ENCODE data around the gene TMEM192.
"Not testable (repeated sequence)": the region's sequence is repeated elsewhere in the genome, so short reads cannot be mapped to it uniquely, and the experiment has no call there.

TMEM192 gene

DNA sequence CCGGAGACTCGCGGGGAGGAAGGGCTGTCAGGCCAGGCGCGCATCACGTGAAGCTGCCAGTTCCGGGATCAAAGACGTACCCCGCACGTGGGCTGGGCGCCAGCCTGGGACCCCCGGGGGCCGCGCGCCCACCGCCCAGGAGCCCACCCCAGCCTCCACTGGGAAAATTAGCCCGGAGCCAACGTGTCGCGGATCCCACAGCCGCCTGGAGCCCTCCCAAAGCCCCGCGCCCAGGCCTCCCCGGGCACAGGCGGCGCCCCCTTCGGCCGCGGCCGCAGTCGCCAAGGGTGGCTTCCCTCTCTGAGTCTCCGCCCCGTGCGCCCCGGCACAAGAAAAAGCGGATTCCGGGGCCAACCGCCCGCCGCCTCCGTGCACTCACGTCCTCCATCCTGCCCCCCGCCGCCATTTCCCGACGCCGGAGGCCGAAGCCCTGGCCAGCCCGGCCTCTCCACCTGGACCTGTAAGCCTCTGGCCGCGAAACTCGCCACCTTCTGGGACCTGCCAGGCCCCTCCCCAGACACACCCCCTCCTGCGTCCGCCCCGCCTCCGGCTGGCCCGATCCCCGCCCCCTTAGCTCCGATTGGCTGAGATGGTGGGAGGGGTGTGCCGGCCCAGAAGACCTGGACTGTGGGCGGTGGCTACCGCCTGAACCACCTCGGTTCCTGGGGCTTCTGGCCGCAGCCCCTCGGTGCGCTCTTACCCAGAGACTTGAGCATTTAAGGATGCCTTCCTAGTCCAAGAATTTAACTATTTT, at the start of gene TMEM192:
Gene TMEM192 (minus strand): TSS at position 493 of the 754 bp plus-strand sequence. CDS start 87 bp downstream, at position 406.
- DNase-seq, result peak; percentile 92

DNA sequence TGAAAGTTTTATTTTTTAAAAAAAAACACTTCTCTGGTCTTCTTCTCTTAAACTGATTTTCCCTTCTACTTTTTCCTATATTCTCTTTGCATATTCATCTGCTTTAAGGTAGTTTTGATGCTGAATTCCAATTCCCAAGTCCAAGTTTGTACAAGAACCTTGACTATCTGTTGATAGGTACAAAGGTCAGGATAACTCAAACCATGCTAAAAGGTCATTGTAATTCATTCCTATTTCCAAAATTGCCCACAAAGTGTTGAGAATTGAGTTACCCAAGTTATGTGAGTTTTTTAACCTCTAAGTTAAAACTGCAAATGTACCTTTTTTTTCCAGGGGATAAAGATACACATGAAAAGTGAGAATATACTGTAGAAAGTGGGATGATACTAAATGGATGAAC, 46.1 kb upstream of the TMEM192 start:
- no peak for DNase-seq

DNA sequence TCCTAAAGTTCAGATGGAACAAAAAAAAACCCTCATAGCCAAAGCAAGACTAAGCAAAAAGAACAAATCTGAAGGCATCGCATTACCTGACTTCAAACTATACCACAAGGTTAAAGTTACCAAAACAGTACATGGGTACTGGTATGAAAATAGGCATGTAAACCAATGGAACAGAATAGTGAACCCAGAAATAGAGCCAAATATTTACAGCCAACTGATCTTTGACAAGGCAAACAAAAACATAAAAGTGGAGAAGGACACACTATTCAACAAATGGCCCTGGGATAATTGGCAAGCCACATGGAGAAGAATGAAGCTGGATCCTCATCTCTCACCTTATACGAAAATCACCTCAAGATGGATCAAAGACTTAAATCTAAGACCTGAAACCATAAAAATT, 44.2 kb upstream of the TMEM192 start:
- DNase-seq, result no peak

DNA sequence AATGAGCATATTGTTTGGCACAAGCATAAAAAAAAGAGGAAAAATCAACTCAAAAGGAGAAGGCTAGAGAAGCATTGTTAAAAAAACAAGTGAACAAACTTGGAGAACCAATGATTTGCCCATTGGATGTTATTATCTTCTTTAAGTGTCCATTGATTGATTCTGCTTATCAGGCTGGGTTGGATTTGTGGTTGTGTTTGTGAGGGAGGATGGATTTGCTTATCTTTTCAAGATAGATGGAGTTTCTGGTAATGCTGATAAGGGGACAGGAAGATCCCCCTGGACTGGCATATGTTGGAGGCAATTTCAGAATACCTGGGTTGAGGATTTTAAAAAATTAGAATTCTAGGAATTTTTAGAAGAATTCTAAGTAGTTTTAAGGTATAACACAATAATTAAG, 41.8 kb upstream of the TMEM192 start:
- no peak for DNase-seq

DNA sequence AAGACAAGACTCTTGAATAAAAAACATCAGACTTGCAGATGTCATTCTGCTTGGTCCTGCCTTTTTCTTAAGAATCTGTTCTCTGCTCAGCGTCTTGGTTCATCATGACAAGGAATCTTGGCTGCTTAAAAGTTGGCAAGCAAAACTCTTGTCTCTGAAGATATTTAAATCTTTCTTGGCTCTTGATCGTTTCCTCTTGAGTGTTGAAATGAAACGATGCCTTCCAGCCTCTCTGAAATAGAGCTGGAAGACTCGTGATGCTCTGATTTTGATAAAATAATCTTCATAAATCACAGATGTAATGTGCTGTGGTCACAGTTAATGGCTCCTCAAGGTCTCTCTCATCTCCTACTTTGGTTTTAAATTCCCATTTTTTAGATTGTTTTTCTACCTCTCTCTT, 39.9 kb upstream of the TMEM192 start:
- DNase-seq, result no peak

DNA sequence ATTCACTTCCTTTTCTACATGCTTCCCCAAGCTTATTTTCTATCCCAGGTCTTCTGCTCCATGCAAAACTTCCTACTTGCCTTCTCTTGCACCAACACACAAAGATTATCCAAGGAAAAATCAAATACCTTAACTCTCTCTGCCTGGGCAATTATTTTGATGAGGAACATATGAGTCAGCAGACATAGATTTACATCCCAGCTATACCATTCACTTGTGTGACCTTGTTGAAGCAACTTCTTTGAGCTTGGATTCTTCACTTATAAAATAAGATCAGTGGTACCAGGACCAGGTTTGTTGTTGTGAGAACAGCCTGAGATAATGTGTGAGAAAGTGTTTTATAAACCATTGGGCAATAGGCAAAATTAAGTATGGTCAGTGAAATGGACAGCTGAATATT, 39.1 kb upstream of the TMEM192 start:
- no peak for DNase-seq

DNA sequence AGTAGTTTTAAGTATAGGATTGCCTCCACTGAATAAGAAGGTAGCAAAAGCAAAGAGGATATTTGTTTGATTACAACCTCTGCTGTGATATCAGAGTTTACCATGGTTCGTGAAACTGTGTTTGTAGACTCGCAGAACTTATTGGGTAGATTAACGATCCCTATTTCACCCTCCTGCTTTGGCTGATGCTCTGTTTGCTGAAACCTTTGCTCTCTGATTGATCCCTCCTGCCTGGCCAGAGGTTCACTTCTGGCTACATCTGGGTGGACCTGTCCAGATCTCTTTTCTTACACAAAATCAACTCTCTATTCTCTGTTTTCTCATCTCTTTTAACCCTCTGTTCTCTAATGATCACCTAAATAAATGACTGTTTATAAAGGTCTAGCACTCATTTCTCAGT, 37.9 kb upstream of the TMEM192 start:
- no peak for DNase-seq

DNA sequence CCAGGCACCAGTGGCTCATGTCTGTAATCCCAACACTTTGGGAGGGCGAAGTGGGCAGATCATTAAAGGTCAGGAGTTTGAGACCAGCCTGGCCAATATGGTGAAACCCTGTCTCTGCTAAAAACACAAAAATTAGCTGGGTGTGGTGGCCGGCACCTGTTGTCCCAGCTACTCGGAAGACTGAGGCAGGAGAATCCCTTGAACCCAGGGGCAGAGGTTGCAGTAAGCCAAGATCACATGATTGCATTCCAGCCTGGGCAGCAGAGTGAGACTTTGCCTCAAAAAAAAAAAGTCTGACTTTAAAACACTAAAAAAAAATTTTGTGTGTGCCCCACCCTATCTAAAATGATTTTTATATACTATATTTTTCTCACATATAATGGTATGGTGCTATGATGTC, 26.2 kb upstream of the TMEM192 start:
- no peak for DNase-seq

DNA sequence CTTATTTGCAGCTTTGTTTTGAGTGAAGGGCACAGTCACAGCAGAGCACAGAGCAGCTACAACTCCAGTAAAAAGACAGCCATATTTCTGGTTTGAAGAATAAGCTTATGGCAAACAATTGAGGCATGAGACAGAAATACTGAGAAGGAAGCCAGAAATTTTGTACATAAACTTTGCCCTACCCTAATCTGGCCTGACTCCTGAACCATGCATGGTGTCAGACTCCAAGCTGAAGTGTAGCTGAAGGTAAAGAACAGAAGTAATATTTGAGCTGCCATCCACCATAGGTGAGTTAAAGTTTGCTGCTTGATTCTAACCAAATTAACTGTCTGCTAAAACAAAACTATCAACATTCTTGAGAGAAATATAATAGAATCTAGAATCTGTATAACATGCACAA, 24.5 kb upstream of the TMEM192 start:
- no peak for DNase-seq

DNA sequence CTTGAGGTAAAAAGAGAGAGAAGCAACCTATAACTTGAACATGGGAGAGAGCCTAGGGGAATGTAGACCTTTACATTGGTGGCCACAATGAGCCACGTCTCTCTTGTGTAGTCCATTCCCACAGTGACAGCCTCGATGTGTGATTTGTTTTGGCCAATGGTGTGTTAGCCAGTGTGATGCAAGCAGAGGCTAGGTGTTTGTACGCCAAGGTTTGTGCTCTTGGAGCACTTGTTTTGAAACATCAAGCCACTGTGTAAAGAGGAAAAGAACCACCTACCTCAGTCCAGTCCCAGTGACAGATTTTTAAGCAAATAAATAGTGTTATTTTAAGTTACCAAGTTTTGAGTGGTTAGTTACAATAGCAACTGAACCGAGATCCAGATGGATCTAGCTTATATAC, 23.9 kb upstream of the TMEM192 start:
- DNase-seq, result no peak

DNA sequence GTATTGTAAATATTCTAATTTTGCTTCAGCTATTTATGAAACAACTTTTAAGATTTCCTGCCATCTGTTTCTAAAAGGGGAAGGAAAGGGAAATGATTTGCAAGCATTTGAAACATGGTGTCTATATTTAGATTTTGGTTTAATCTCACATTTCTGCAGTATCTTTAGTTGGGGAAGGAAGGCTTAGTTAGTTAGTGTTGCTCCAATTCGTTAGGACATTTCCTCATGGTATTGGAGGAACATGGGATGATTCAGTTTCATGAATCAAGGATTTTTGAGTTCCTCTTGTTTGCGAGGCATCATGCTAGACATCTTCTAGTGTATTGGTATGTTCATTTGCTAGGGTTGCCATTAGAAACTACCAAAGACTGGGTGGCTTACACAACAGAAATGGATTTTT, 20.5 kb upstream of the TMEM192 start:
- DNase-seq, result no peak

DNA sequence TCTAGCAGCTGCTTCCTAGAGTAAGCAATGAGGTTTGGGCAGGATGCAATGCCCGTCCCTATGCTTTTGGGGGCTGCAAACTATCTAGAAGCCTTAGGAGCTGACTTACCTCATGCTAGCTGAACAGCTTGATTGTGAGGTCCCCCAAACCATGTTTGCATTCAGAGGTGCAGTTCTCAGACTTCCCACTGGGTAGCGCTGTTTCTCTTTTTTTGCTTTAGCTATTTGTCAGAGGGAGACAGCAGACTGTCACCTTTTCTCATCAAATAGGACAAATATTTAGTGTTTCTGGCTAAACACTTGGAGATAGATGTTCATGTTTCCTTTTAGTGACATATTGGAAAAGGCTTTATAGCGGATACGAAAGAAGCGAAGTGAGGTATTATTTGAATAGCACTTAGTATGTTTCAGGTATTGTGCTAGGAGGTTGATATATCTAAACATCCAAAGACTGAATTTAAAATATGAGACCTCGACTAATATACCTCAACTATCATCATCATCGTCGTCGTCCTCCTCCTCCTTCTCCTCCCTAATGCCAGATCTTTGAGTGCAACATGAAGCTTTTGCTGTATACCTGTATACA, 18.7 kb upstream of the TMEM192 start:
- DNase-seq, result peak; percentile 59

DNA sequence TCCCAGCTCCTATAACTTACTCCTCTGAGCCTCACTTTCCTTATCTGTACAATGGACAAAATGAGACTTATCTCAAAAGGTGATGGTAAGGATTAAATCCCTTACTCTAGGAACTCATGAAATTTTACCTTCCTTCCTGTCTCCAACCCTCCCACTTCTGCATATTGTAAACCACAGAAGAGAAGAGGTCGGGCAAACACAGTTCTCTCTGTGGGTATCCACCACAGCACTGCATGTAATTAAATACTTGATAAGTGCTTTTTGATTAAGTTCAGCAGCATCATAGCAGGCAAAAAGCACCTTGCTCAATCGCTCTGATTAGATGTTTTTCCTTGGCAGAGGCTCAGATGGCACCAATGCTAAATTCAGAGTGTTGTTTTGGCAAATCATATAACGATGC, 17.3 kb upstream of the TMEM192 start:
- no peak for DNase-seq

DNA sequence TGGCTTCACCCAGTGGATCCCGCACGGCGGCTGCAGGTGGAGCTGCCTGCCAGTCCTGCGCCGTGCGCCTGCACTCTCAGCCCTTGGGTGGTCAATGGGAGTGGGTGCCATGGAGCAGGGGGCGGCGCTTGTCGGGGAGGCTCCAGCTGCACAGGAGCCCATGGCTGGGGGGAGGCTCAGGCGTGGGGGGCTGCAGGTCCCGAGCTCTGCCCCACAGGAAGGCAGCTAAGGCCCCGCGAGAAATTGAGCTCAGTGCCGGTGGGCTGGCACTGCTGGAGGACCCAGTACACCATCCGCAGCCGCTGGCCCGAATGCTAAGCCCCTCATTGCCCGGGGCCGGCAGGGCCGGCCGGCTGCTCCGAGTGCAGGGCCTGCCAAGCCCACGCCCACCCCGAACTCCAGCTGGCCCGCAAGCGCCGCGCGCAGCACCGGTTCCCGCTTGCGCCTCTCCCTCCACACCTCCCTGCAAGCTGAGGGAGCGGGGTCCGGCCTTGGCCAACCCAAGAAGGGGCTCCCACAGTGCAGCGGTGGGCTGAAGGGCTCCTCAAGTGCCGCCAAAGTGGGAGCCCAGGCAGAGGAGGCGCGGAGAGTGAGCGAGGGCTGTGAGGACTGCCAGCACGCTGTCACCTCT, 13.3 kb upstream of the TMEM192 start:
- not testable (repeated sequence) for DNase-seq

DNA sequence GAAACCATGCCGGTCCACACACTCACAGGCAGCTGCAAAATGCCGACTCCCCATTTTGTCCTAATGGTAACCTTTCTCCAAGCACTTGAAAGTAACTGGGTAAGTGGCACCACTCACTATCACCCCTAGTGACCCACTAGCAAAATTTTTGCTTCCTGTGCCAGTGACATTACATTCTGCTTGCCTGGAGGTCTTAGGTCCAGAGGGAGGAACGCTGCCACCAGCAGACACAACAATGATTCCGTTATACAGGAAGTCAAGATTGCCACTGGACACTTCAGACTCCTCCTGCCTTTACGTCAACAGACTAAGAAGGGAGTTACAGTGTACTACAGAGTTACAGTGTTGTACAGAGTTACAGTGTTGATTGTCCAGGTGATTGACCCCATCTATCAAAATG, 11.8 kb upstream of the TMEM192 start:
- DNase-seq, result no peak

DNA sequence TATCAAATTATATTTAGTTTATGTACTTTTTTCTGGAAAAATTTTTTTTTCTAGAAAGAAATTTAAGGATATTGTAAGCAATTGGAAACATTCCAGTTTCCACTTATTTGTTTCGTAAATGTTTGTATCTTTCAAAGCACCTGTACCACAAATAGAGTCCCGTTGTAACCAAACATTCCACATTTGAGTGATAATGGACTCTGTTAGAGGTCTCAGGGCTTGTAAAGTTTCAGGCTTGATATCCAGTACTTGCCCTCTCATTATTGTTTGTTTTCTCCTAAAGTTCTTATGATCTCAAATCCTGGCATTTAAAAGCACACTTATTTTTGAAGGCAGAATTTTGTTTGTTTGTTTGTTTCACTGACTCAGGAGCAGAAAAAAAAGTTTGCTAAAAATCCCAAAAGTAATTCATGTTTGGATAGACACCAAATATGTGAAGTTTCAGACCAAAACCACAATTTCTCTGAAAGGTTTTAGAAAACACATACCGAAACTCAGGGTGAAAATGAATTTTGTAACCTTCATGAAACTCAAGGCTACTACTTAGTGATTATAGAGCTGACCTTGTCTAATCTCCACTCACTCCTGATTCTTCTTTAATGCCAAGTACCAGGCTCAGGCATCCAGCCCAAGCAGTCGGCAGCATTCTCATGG, 5.7 kb upstream of the TMEM192 start:
- no peak for DNase-seq

DNA sequence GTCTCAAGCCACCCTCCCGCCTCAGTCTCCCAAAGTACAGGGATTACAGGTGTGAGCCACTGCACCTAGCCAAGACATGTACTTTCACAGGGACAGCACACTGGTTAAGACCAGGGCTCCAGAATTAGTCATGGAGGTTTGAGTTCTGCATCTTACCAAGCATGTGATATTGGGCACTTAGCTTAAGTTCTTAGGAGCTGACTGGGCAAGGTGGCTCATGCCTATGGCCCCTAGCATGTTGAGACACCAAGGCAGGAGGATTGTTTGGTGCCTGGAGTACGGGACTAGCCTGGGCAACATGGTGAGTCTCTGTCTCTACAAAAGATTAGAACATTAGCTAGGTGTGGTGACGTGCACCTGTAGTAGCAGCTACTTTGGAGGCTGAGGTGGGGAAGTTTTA, 2.6 kb upstream of the TMEM192 start:
- no peak for DNase-seq

DNA sequence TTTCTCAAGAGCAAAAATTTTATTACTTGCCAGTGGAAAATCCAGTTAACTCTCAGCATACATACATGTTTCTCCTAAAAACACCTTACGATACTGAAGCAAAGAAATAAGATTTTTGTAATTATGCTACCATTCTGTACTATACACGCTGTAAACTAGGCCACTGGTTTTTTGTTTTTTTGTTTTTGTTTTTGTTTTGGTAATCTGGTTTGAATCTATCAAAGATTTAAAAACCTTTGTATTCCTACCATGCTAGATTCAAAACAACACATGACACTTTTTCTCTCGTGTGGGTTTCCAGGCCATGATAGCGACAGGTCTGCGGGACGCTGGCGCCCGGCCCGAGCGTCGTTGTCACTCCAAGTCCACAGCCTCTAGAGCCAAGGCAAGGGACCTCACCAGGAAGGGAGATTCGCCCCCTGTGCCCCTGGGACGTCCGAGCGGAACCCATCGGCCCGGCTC, 723 bp downstream of the TMEM192 start:
- DNase-seq, result no peak

DNA sequence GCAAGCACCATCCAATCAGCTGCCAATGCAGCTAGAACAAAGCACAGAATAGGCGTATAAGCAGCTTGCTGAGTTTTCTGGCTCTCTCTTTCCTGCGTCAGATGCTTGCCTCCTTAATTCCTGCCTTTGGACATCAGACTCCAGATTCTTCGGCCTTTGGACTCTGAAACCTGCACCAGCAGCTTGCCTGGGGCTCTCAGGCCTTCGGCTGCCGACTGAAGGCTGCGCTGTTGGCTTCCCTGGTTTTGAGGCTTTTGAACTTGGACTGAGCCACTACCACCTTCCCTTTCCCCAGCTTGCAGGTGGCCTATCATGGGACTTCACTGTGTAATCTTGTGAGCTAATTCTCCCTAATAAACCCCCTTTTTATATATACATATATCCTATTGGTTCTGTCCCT, 6.1 kb downstream of the TMEM192 start:
- no peak for DNase-seq

DNA sequence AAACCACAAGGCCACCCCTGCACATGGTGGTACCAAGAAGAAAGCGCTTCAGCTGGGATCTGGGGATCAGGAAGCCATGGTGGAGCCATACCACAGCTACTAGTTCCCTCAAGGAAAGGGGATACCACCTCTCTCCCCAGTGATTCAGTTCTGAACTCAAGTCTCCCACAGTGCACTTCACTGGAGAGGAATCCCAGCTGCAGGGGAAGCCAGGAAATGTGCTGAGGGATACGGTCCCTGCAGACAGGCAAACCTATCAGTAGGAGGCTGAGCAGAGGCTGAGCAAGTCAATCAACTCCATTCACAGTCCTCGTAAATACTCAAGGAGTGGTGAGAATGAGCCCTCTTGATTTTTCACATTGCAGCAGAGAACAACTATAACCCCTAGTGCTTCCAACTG, 11.0 kb downstream of the TMEM192 start:
- no peak for DNase-seq

DNA sequence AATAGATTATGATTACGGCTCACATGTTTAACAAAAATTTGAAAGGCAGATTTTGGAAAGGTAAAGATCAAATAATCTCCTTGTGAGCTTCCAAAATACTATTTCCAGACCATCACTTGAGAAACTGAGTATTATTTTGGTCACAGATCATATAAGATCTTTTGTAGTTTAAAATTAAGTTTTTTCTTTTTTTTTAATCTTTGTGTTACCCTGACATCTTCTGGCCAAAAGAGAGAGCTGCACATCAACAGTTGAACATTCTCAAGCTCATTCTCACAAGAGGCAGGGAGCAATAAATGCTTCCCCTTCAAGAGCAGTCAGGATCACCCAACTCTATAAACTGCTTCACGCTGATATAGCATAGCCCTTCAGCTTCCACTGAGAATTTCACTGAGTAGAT, 15.9 kb downstream of the TMEM192 start:
- peak; percentile 10 for DNase-seq

DNA sequence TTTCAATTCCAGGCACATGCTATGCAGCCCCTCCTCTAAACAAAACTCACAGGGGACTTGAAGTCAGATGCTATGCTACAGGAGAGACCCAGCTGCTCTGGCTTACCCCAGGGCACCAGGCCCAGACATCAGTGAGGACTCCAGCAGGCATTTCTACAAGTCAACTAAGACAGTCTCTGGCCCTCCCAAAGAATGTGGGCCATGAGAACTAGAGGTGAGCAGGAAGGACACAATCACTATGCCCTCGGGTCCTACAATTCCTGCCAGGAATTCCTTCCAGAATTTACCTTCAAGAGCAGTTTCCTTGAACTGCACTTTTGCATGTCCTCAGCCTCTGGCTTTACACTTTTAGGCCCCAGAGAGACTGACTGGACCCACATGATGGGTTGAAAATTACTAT, 17.4 kb downstream of the TMEM192 start:
- DNase-seq, result no peak

DNA sequence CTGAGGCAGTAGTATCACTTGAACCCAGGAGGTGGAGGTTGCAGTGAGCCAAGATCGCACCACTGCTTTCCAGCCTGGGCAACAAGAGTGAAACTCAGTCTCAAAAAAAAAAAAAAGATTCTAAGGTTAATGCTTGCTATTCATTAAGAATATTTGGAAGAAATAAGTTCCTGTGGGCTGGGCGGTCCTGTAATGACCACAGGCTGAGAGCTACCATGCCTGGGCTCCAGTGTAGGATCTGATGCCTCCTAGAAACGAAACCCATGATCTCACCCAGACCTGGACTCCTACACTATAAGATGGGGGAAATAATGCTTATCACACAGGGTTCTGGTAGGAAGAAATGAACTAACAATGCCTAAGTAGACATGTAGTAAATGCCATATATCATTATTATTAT, 17.8 kb downstream of the TMEM192 start:
- DNase-seq, result no peak

DNA sequence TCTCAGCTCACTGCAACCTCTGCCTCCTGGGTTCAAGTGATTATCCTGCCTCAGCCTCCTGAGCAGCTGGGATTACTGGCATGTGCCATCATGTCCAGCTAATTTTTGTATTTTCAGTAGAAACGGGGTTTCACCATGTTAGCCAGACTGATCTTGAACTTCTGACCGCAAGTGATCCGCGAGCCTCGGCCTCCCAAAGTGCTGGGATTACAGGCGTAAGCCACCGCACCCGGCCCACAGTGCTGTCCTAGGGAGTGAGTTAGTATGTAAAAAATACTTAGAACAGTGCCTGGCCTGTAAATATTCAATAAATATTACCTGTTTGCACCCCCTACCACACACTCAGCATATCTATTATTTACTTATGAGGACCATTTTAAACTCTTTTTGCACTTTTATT, 20.5 kb downstream of the TMEM192 start:
- not testable (repeated sequence) for DNase-seq
